GM12875 (cell line): ENCODE data around the gene NCKAP5.

Source experiments
- H3K4me3 ChIP-seq: one replicate; pipeline ENCODE4 v1.5.1; 2011; ENCODE audit warnings: low read depth, low read length, control low read depth
- TF ChIP-seq, protein P1 (sequence below): IDR thresholded peaks from 2 replicates; pipeline ENCODE4 v1.5.1; 2011; ENCODE audit warnings: low read depth, mild to moderate bottlenecking, control low read depth, inconsistent platforms, low read length, moderate library complexity, borderline replicate concordance; ENCODE audit not compliant: insufficient read depth

NCKAP5 gene

DNA sequence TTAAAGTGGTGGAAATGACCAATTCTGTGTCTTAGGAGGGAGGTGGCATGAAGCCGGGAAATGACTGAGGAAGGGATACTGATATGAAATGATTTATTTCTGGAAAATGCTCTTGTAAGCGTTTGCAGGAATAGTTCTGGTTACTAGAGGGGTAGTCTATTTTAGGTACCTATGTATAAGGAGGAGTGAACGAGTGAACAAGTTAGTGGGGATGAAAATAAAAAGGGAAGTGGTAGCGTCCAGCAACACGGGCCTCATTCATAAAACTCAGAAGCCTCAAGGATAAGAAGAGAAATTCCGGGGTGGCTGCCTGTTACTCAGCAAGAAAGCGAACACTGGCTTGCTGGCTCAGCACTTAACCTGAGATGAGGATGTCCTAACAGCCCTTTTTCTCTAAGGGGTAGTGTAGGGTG, 303.3 kb downstream of the NCKAP5 start:
- TF ChIP-seq, protein P1, sequence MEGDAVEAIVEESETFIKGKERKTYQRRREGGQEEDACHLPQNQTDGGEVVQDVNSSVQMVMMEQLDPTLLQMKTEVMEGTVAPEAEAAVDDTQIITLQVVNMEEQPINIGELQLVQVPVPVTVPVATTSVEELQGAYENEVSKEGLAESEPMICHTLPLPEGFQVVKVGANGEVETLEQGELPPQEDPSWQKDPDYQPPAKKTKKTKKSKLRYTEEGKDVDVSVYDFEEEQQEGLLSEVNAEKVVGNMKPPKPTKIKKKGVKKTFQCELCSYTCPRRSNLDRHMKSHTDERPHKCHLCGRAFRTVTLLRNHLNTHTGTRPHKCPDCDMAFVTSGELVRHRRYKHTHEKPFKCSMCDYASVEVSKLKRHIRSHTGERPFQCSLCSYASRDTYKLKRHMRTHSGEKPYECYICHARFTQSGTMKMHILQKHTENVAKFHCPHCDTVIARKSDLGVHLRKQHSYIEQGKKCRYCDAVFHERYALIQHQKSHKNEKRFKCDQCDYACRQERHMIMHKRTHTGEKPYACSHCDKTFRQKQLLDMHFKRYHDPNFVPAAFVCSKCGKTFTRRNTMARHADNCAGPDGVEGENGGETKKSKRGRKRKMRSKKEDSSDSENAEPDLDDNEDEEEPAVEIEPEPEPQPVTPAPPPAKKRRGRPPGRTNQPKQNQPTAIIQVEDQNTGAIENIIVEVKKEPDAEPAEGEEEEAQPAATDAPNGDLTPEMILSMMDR: no peak
- H3K4me3 ChIP-seq: no peak overlapping the region

DNA sequence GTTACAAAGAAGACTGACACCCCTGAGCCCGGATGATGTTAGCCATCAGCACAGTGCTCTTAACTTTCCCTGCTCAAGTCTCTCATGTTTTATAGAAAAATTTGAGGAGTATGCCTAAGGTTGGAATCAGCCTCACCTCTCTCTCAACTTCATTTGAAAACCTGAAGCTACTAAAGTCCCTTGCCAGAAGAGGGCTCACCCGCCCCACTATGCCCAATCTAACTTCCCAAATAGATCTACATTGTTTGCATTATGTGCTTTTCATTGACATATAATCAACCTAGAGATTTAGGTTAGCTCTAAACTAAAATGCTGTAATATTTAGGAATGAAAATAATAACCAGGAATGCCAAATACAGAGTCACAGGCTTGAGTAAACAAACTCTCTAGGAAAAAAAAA, 305.4 kb downstream of the NCKAP5 start:
- TF ChIP-seq, protein P1: no peak
- H3K4me3 ChIP-seq: no peak overlapping the region

DNA sequence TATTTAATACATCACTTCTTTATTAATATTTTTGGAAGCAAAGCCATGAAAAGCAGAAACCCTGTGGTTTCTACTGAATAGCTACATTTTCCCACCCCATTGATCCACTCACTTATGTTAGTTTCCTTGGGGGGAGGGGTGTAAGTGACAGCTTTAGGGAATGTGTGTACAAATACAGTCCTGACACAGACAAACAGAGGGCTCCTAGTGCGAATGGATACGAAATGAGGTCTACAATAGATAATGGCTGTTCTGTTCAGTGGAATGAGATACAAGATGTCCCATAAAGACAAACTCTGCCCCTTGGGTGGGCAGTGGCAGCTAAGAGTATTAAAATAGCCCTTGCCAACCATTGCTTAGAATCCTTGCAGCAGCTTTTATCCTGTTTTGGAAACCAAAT, 312.9 kb downstream of the NCKAP5 start:
- H3K4me3 ChIP-seq: no peak overlapping the region
- TF ChIP-seq, protein P1: no peak

GRCh38 chr2:133253793-133254192, 314.5 kb downstream of the NCKAP5 start:
- H3K4me3 ChIP-seq: no peak overlapping the region
- TF ChIP-seq, protein P1: no peak

DNA sequence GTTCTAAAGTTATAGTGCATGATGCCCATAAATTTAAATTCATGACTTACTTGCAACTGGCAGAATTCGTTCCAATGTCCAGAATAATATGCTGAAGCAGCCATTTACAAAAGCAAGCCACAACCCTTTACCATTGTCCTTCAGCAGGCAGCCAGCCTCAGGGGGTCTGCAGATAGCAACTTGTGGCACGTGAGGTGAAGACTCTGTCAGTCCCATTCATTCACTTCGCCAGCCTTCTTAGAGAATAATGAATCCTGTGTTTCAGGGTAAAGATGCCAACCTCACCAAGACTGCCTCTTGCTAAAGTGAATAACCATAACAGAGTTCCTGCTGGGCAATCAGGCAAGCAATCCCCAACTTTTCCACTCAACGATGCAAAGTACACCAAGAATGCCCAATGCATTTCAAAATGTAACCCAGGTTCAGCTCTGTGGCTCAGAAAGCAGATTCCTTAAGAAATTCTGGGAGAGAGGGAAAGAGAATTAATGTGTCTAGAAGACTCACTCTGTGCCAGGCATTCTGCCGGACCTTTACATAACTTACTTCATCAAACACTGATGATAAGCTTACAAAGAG, 315.4 kb downstream of the NCKAP5 start:
- no peak overlapping the region for H3K4me3 ChIP-seq
- TF ChIP-seq, protein P1: no peak

DNA sequence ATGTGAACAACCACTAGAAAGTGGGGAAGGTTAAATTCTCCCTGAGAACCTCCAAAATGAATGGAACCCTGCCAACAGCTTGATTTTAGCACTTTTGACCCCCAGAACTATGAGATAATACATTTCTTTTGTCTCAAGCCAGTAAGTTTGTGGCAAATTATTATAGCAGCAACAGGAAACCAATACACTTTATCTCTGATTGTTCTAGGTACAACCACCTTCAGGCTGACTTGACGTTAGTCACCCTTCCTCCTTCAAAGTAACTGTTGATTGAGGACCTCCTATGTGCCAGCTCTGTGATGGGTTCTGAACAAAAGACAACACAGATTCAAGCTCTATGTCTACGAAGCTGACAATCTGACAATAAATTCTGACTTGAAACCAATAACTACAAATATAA, 318.9 kb downstream of the NCKAP5 start:
- no peak overlapping the region for H3K4me3 ChIP-seq
- TF ChIP-seq, protein P1: no peak

DNA sequence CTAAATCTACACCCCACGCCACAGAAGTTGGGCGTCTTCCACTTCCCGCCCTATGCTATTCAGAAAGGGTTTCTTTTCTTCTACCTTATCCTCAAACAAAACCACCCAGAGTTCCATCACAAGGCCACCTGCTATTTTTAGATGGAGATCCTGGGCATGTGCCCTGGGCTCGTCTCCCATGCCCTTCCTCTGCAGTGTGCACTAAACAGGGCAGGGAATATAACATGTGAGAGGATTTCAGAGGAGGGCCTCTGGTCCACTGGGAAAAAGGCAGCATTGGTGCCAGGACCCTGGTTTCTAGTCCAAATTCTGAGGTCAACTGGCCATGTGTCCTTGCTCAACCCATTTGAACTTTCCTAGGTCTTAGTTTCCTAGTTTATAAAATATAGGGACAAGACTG, 320.0 kb downstream of the NCKAP5 start:
- TF ChIP-seq, protein P1: no peak
- no peak overlapping the region for H3K4me3 ChIP-seq
